GM12891 (cell line): ENCODE data around the gene RALGAPA2.

Experiments used
- DNase-seq: peaks from one replicate; pipeline ENCODE4 v3.0.0; 2011; ENCODE audit warnings: low spot score; ENCODE audit not compliant: insufficient read length
- FAIRE-seq: peaks from 2 replicates; lab custom pipeline; 2011; peaks lifted over from hg19 to GRCh38; lab: Jason Lieb, UNC
- PAX5 ChIP-seq: IDR thresholded peaks from 2 replicates; pipeline ENCODE4 v1.6.1; 2011; ENCODE audit warnings: low read length, moderate library complexity, mild to moderate bottlenecking; ENCODE audit not compliant: insufficient read depth, severe bottlenecking
- POLR2A ChIP-seq: IDR thresholded peaks from 2 replicates; pipeline ENCODE4 v1.6.1; 2011; ENCODE audit warnings: low read depth, low read length, control low read depth
- POLR2AphosphoS5 ChIP-seq: IDR thresholded peaks from 2 replicates; pipeline ENCODE4 v1.6.1; 2011; ENCODE audit warnings: low read depth, low read length, control low read depth
- POU2F2 ChIP-seq: IDR thresholded peaks from 2 replicates; pipeline ENCODE4 v1.6.1; 2011; ENCODE audit warnings: low read depth, mild to moderate bottlenecking, control low read depth, low read length, moderate library complexity
- SPI1 ChIP-seq: IDR thresholded peaks from 2 replicates; pipeline ENCODE4 v1.6.1; 2011; ENCODE audit warnings: low read depth, low read length, control low read depth
- TAF1 ChIP-seq: IDR thresholded peaks from 2 replicates; pipeline ENCODE4 v1.6.1; 2011; ENCODE audit warnings: low read depth, low read length, control low read depth

The RALGAPA2 gene

GRCh38 chr20:20641783-20642182 is 70.7 kb downstream of the RALGAPA2 start:
- TF ChIP-seq POU2F2 (no peak), TAF1 (no peak), POLR2AphosphoS5 (no peak), POLR2A (no peak), PAX5 (no peak), SPI1 (no peak)
- DNase-seq (no peak), FAIRE-seq (no peak)

GRCh38 chr20:20638878-20639277 is 73.6 kb downstream of the RALGAPA2 start:
- FAIRE-seq: no peak
- DNase-seq: no peak
- no peak for TF ChIP-seq POLR2A

GRCh38 chr20:20637998-20638725 is 74.3 kb downstream of the RALGAPA2 start:
- FAIRE-seq (no peak), DNase-seq (no peak)
- TF ChIP-seq SPI1 (no peak), TAF1 (no peak), PAX5 (no peak), POLR2A (no peak)

DNA sequence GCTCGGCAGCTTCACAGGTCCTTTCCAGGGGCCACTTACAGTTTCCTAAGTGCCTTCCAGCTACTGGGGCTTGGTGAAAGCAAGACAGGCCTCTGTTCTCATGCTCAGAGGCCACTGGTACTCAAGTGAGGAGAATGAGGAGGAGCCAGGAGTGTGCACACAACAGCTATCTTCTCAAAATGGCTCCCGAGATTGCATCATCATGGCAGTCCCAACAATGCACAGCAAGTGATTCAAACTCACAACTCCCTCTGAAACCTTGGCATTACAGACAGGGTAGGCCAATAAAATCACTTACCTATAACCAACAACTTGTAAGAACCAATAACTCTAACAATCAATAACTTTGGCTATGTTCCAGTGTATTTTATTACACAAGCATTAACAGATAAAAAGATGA is 77.4 kb downstream of the RALGAPA2 start:
- TF ChIP-seq SPI1: no peak
- no peak for TF ChIP-seq TAF1
- TF ChIP-seq POLR2A: no peak
- TF ChIP-seq POLR2AphosphoS5: no peak
- TF ChIP-seq POU2F2: no peak
- no peak for TF ChIP-seq PAX5
- no peak for DNase-seq
- no peak for FAIRE-seq

DNA sequence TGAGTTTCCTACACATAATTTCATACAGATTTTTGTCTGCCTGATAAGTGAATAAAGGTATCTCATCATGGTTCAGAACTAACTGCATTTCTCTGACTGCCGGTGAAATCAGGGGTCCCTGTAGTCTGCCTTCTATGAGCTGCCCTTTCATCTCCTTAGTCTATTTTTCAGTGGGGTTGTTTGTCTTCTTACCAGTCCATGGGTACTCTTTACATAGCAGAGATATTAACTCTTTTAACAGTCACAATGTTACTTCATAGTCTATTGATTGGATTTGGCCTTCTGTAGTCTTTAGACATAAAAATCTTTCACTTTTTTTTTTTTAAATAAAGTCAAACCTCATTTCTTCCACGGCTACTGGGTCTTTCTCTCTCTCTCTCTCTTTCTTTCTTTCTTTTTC is 79.8 kb downstream of the RALGAPA2 start:
- TF ChIP-seq POU2F2 (no peak), POLR2A (no peak), PAX5 (no peak), TAF1 (no peak), SPI1 (no peak), POLR2AphosphoS5 (no peak)

GRCh38 chr20:20630551-20630950 is 81.9 kb downstream of the RALGAPA2 start:
- DNase-seq: no peak
- FAIRE-seq: no peak
- TF ChIP-seq POLR2A: no peak
- TF ChIP-seq POU2F2: no peak
- TF ChIP-seq POLR2AphosphoS5: no peak
- no peak for TF ChIP-seq TAF1
- TF ChIP-seq PAX5: no peak

More for the DNA sequence above, 79.8 kb downstream of the RALGAPA2 start:
- no peak for FAIRE-seq
- DNase-seq: no peak

DNA sequence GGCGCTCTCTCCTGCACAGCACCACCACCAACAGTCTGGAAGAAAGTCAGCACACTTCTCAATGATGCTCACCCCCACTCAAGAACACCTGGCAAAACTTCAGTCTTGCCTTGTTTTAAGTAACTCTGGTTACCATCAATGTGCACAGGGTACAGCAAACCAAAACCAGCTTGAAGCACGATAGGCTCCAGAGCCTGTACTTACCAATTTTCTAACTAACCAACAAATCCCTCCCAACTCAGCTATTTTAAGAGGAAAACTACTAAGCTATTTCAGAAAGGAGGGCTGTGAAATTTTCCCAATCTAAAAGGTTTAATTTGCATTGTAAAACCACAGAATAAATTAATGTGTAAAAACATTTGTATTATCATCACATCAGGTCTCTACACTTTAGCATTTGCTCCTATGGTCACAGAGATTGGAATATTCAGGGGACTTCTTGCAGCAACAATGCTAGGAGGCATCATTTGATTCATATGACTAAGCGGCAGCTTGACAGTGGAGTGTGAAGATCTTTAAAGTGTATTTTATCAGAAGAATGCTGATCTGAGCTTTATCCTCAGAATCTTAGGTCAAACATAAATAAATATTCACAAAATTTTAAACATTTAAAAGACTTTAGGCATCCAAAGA is 82.8 kb downstream of the RALGAPA2 start:
- TF ChIP-seq POU2F2 (no peak), TAF1 (no peak), PAX5 (no peak), POLR2A (no peak), POLR2AphosphoS5 (no peak), SPI1 (no peak)
- FAIRE-seq: no peak
- no peak for DNase-seq

GRCh38 chr20:20628314-20628713 is 84.1 kb downstream of the RALGAPA2 start:
- no peak for DNase-seq
- TF ChIP-seq POLR2AphosphoS5 (no peak), TAF1 (no peak), SPI1 (no peak), PAX5 (no peak), POU2F2 (no peak), POLR2A (no peak)
- no peak for FAIRE-seq

GRCh38 chr20:20627471-20627870 is 85.0 kb downstream of the RALGAPA2 start:
- no peak for FAIRE-seq
- TF ChIP-seq TAF1 (no peak), POU2F2 (no peak), SPI1 (no peak), PAX5 (no peak), POLR2AphosphoS5 (no peak), POLR2A (no peak)
- no peak for DNase-seq

- DNase-seq: no peak
- TF ChIP-seq POLR2AphosphoS5 (no peak), SPI1 (no peak), PAX5 (no peak), POU2F2 (no peak), TAF1 (no peak), POLR2A (no peak)
- no peak for FAIRE-seq
Observed at GRCh38 chr20:20624914-20625313, 87.5 kb downstream of the RALGAPA2 start.
